Esophagus squamous epithelium (tissue), 5 donors: ENCODE results near the gene HSPB3. TPM values are rescaled to one million over a fixed set of nuclear protein-coding genes. Genes with fewer than 3 reads are reported as not detected.

Experiments used
- DNase-seq: peaks from one replicate; lab custom pipeline; 2025; lab: John Stamatoyannopoulos, UW
- H3K27ac ChIP-seq, 4 donors: fragments of 200-600 bp; sonication (generic); one replicate each; pipeline ENCODE4 v1.5.1; 2016 to 2019; ENCODE audit warnings: mild to moderate bottlenecking in 1 of 4
- H3K27me3 ChIP-seq, 4 donors: fragments of 200-600 bp; sonication (generic); 1 replicate in 3 of 4; 2 replicates in 1 of 4; pipeline versions ENCODE4 v1.5.1 to v1.6.0; 2017 to 2021; ENCODE audit warnings: antibody characterized with exemption in 1 of 4
- H3K36me3 ChIP-seq, 3 donors: fragments of 200-600 bp; sonication (generic); one replicate each; pipeline ENCODE4 v1.5.1; 2016 to 2019
- H3K4me1 ChIP-seq, 3 donors: fragments of 200-600 bp; sonication (generic); one replicate each; pipeline ENCODE4 v1.5.1; 2017 to 2019
- H3K4me3 ChIP-seq, 4 donors: fragments of 200-600 bp; sonication (generic); 1 replicate in 3 of 4; 2 replicates in 1 of 4; pipeline ENCODE4 v1.5.1; 2016 to 2019; ENCODE audit warnings: mild to moderate bottlenecking in 2 of 4, moderate library complexity in 1 of 4
- H3K9me3 ChIP-seq, 3 donors: fragments of 200-600 bp; sonication (generic); one replicate each; pipeline ENCODE4 v1.5.1; 2016 to 2019
- CTCF ChIP-seq, 6 experiments: fragments of 450-650 bp in 4 of 6; fragments of 200-600 bp in 2 of 6; sonication (generic) in 2 of 6; IDR thresholded peaks; one replicate each; pipeline ENCODE4 v1.5.1; 2016 to 2019; ENCODE audit warnings: antibody characterized with exemption in 6 of 6, mild to moderate bottlenecking in 4 of 6, moderate library complexity in 4 of 6
- POLR2A ChIP-seq, 4 donors: fragments of 450-650 bp; IDR thresholded peaks; one replicate each; pipeline ENCODE4 v1.6.1; 2017; ENCODE audit warnings: antibody characterized with exemption in 4 of 4, mild to moderate bottlenecking in 4 of 4, moderate library complexity in 3 of 4
- WGBS, 2 donors: methylation state at CpG; one replicate each; pipeline ENCODE4 v1.1.5; 2018; 5-methylcytosine and 5-hydroxymethylcytosine counted together
- intact Hi-C: fragments of 100-400 bp; cut with DNase I; formaldehyde crosslinking; loops from one replicate; pipeline ENCODE4 v1.15.0; 2022
- total RNA-seq, 4 donors: library from RNA; depleted of rRNA; stranded (reverse); fragments of >200 nt; gene quantifications; one replicate each; pipeline ENCODE4 v1.1.0, GENCODE V29; 2016
- donor health status: DM: yes; HTN: yes; CAD: no.

The HSPB3 gene
- total RNA-seq, 4 donors from 2014 or later = 0.40 to 14.1 (median 2.4) TPM; not detected in 1

GRCh38 chr5:54445691-54446378 is 9.7 kb upstream of the HSPB3 start:
- Histone ChIP-seq H3K4me1 (peaks cover 0 to 5% (median 0%) of the 10 kb centered on the region in 3 donors), H3K27ac (peak overlapping the region in 2 of 4 donors; percentile 4 to 21), H3K4me3 (no peak overlapping the region), H3K9me3 (no peaks in the 10 kb centered on the region), H3K27me3 (no peaks in the 10 kb centered on the region), H3K36me3 (no peaks in the 10 kb centered on the region)
- TF ChIP-seq CTCF (IDR thresholded peaks at IDR 0.05) = no peak
- no peak for TF ChIP-seq POLR2A (IDR thresholded peaks at IDR 0.05)
- intact Hi-C loops = no loop called here
- WGBS, 2 donors = 79 to 84% methylated on average over 2 of the region's 2 CpGs
- no peak for DNase-seq

GRCh38 chr5:54446379-54446732 is 9.1 kb upstream of the HSPB3 start:
- 74 to 76% methylated on average over 2 to 3 of the region's 3 CpGs for WGBS, 2 donors
- intact Hi-C loops = no loop called here
- Histone ChIP-seq H3K36me3 (no peaks in the 10 kb centered on the region), H3K4me3 (no peak overlapping the region), H3K9me3 (no peaks in the 10 kb centered on the region), H3K4me1 (no peaks in the 10 kb centered on the region), H3K27ac (peak overlapping the region in 2 of 4 donors; percentile 4 to 21), H3K27me3 (no peaks in the 10 kb centered on the region)
- DNase-seq = no peak
- no peak for TF ChIP-seq CTCF (IDR thresholded peaks at IDR 0.05)
- no peak for TF ChIP-seq POLR2A (IDR thresholded peaks at IDR 0.05)

GRCh38 chr5:54449923-54450322 is 5.6 kb upstream of the HSPB3 start:
- DNase-seq = no peak
- Histone ChIP-seq H3K27ac (no peak overlapping the region), H3K27me3 (no peaks in the 10 kb centered on the region), H3K36me3 (no peaks in the 10 kb centered on the region), H3K4me1 (peaks cover 0 to under 1% (median 0%) of the 10 kb centered on the region in 3 donors), H3K4me3 (no peak overlapping the region), H3K9me3 (no peaks in the 10 kb centered on the region)
- intact Hi-C loops = no loop called here
- TF ChIP-seq POLR2A (IDR thresholded peaks at IDR 0.05) = no peak
- no peak for TF ChIP-seq CTCF (IDR thresholded peaks at IDR 0.05)
- 80 to 90% methylated on average over 4 of the region's 4 CpGs for WGBS, 2 donors

GRCh38 chr5:54450542-54450941 is 5.0 kb upstream of the HSPB3 start:
- H3K27me3 ChIP-seq = no peaks in the 10 kb centered on the region
- intact Hi-C loops = no loop called here
- H3K27ac ChIP-seq = no peak overlapping the region
- 100% methylated on average over 2 of the region's 2 CpGs for WGBS, 2 donors
- no peak for TF ChIP-seq CTCF (IDR thresholded peaks at IDR 0.05)
- no peak for TF ChIP-seq POLR2A (IDR thresholded peaks at IDR 0.05)
- H3K36me3 ChIP-seq = no peaks in the 10 kb centered on the region
- DNase-seq = no peak
- no peaks in the 10 kb centered on the region for H3K9me3 ChIP-seq
- H3K4me1 ChIP-seq = peaks cover 0 to 7% (median under 1%) of the 10 kb centered on the region in 3 donors
- no peak overlapping the region for H3K4me3 ChIP-seq

- Histone ChIP-seq H3K9me3 (no peaks in the 10 kb centered on the region), H3K27ac (no peak overlapping the region), H3K4me1 (peaks cover 0 to 19% (median 3%) of the 10 kb centered on the region in 3 donors), H3K4me3 (no peak overlapping the region), H3K27me3 (no peaks in the 10 kb centered on the region), H3K36me3 (no peaks in the 10 kb centered on the region)
- TF ChIP-seq POLR2A (IDR thresholded peaks at IDR 0.05) = no peak
- TF ChIP-seq CTCF (IDR thresholded peaks at IDR 0.05) = no peak
- no peak for DNase-seq
- intact Hi-C loops = no loop called here
- WGBS, 2 donors = 54 to 76% methylated on average over 3 of the region's 3 CpGs
Measured at GRCh38 chr5:54453046-54453445, 2.5 kb upstream of the HSPB3 start.
